HG02973 (cell line): ENCODE results near the gene TRIM54.
"Not testable (repeated sequence)": the region's sequence is repeated elsewhere in the genome, so short reads cannot be mapped to it uniquely, and the experiment has no call there.

ENCODE experiments used
- ATAC-seq: cut with Tn5 transposase; IDR thresholded peaks from one replicate; pipeline ENCODE4 v1.9.1; 2021; ENCODE audit warnings: moderate library complexity; ENCODE audit not compliant: unreplicated experiment

TRIM54 gene

GRCh38 chr2:27281442-27281841 lies 787 bp upstream of the TRIM54 start:
- no peak for ATAC-seq

GRCh38 chr2:27282892-27283291 lies 663 bp downstream of the TRIM54 start:
- no peak for ATAC-seq

DNA sequence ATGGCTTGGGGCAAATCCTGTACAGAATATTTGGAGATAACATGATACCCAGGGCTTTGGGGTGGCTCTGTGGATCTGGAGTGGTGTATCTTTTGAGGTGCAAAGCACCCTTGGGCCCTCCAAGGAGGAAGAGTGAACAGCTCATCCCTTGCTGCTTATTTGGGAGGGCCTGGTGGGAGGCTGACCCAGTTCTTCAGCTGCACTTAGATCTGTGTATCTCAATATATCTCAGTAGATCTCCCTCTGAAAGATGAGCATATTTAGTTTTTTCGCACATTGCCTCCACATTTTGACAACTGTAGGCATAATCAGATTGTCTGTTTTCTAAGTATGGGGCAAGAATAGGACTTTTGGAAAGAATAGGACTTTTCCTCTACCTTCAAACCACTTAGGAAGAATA lies 2.8 kb downstream of the TRIM54 start:
- no peak for ATAC-seq

- ATAC-seq, result no peak
These were observed 3.3 kb downstream of the TRIM54 start for GRCh38 chr2:27285481-27285880.

DNA sequence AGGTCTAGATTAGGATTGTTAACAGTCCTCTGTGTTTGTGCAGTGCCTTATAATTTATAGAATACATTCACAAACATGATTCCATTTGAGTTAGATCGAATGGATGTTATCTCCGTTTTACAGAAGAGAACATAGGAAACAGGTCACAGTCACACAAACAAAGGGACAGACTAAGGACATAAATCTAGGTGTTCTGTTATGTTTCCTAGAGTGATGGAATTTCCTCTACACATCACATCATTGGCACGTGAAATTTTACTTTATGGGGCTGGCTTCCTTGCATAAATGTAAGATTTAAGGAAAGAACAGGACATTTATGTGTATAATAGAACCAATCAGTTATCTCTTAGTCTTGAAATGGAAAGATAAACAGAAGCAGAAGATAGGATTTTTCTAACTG lies 6.4 kb downstream of the TRIM54 start:
- ATAC-seq, result no peak

DNA sequence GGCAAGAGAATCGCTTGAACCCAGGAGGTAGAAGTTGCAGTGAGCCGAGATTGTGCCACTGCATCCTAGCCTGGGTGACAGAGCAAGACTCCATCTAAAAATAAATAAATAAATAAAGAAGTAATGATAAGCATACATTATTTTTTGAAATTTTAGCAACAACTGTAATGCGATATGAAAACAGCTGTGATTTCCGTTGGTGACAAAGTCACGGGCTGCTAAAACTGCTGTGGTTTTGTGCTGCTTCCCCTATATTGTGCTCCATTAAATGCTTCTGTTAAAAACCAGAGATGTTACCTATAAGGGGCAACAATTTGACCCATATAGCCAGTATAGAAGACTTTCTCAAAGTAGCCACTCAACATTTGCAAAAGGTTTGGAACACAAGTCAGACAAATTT lies 8.3 kb downstream of the TRIM54 start:
- no peak for ATAC-seq

DNA sequence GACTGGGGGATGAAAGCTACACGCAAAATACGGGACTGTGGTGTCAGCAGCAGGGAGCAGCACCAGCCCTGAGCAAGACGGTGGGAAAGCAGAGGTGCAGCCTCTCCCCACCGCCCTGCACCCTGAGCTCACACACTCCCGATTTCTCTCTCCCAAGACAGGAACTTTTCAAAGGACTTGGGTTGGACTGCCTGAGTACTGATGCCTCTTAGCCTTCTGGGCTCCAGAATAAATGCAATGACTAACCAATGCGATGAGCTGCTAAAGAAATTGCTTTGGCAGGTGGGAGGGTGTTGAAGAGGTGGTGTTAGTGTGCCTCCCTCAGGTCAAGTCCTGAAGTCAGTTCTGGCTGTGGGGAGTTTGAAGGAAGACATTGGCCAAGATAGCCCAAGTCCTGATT lies 9.6 kb downstream of the TRIM54 start:
- no peak for ATAC-seq

DNA sequence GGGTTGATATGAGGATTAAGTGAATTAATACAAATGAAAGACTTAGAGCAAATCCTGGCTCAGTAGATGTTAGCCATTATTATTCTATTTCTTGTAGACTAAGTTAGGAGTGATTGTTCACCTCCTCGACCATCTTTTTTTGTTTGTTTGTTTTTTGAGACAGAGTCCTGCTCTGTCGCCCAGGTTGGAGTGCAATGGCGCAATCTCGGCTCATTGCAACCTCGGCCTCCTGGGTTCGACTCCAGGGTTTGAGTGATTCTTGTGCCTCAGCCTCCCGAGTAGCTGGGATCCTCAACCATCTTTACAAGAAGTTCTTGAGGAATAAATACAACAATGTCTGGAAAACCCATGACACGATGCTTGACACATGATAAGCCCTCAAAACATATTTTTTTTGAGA lies 12.7 kb downstream of the TRIM54 start:
- no peak for ATAC-seq

- no peak for ATAC-seq
These were observed 14.3 kb downstream of the TRIM54 start for GRCh38 chr2:27296481-27296880.

- ATAC-seq, result no peak
These were observed 15.0 kb downstream of the TRIM54 start for GRCh38 chr2:27297195-27297594.

GRCh38 chr2:27298391-27299080 lies 16.3 kb downstream of the TRIM54 start:
- ATAC-seq, result no peak

DNA sequence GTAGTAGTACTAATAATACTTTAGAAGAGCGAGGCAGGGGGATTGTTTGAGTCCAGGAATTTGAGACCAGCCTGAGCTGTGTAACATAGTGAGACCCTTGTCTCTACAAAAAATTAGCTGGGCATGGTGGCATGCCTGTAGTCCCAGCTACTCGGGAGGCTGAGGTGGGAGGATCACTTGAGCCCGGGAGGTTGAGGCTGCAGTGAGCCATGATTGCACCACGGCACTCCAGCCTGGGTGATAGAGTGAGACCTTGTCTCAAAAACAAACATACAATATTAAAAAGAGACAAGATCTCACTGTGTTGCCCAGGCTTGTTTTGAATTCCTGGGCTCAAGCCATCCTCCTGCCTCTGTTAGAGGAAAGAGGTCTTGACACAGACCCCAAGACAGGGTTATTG lies 18.4 kb downstream of the TRIM54 start:
- ATAC-seq, result not testable (repeated sequence)

DNA sequence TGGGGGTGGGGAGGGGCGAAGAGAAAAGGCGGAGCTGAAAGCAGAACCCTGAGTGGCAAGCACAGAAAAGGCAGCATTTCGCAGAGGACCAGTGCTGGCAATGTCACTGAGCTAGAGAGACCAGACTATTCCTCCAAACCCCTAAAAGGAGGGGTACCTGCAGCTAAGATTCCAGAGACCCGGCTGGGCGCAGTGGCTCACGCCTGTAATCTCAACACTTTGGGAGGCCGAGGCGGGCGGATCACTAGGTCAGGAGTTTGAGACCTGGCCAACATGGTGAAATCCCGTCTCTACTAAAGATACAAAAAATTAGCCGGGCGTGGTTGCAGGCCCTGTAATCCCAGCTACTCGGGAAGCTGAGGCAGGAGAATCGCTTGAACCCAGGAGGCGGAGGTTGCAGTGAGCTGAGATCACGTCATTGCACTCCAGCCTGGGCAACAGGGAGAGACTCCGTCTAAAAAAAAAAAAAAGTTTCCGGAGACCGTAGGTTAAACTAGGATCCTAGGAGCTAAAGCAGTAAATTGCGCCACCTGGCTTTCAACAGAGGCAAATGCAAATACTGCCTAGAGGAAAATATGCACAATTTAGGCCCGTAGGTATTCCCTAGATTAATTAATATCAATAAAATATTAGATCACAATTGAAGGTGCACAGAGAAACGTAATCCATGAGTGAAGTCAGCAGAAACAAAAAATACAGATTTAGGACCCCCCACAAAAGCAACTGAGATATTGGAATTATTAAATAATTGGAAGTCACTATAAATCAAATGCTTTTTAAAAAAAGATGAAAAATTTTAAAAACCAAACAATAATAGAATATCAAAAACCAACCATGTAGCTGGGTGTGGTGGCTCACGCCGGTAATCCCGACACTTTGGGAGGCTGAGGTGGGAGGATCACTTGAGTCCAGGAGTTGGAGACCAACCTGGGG lies 21.1 kb downstream of the TRIM54 start:
- no peak for ATAC-seq

GRCh38 chr2:27304488-27305240 lies 22.4 kb downstream of the TRIM54 start:
- no peak for ATAC-seq

DNA sequence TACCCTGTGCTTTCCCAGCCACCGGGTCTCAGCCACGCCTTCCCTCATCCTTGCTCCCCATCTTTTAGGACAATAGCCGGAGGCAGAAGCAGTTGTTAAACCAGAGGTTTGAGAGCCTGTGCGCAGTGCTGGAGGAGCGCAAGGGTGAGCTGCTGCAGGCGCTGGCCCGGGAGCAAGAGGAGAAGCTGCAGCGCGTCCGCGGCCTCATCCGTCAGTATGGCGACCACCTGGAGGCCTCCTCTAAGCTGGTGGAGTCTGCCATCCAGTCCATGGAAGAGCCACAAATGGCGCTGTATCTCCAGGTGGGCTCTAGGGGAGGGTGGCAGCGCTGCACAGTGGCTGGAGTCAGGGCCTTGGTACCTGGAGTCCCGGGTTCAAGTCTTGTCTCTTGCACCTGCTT lies 23.3 kb downstream of the TRIM54 start:
- ATAC-seq, result no peak

GRCh38 chr2:27306136-27306535 lies 23.9 kb downstream of the TRIM54 start:
- ATAC-seq, result no peak

DNA sequence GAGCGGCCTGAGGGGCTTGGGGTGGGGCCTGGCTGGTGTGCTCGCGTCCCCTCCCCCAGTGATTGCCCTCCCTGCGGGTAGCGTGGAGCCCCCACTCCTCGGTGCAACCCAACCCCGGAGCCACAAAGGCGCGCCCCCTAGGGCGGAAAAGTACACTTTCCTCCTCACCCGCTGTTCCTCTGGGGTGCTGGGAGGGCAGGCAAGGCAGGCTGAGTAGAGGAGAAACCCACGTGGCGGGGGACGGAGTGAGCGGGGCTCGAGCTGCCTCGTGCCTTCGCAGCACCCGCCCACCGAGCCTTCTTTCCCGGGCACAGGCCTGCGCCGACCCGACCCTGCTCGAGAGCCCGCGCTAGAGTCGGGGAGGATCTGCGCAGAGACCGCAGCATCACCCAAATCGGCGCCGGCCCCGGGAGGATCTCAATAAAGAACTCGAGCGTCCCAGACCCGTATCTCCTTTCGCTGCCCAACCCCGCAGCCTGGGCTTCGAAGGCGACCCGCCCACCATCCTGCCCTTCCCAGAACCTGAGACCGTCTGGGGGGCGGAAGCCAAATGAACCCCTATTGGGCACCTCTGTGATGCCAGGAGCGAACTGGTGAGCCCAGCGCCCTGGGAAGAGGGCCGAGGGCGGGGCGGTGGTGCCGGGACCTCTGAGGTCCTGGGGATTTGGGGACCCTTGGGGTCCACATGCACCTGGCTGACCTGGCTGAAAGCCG lies 24.5 kb downstream of the TRIM54 start:
- no peak for ATAC-seq

DNA sequence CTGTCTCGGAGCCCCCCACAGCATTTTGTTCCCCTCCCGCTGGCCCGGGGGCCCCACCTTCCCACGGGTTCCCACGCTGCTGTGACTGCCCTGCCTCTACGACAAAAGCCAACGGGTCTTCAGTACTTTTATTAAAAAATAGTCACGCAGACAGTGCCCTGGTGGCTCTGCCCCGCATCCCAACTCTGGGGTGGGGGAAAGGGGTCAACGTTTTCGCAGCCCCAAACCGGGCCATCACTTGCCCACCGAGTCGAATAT lies 25.0 kb downstream of the TRIM54 start:
- ATAC-seq, result no peak

DNA sequence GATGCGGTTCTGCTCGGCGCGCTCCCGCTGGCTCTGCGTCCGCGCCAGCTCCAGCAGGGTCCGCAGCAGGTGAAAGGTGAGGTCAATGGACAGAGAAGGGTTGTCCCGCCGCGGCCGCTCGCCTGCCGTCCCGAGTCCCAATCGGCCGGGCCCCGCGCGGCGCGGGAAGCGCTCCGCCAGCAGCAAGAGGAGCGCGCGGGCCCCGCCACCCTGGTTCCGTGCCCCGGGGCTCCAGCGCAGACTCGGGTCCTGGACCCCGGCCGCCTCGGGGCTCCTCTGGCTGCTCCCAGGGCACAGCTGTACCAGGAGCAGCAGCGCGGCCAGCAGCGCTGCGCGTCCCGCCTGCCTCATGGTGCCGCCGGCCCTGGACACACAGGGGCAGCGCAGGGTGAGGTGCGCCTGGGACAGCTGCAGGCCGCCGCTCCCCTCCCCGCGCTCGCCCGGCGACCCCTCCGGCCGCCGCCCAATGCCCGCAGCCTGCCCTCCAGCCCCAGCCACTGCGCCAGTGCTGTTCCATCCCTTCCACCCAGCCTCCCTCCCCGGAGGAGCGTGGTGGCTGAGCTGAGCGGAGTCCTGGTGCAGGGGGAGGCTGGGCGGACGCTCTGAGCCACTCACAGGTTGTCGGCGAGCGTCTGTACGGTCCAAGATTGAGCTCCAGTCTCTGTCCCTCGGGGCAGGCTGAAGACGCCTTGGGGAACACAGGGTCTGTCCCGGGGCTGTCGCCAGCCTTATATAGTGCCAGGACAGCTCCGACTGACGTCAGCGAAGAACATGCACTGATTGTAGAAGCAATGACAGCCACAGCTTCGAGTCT lies 25.5 kb downstream of the TRIM54 start:
- no peak for ATAC-seq

GRCh38 chr2:27308359-27308881 lies 26.2 kb downstream of the TRIM54 start, which contains the start of gene UCN:
Gene UCN, minus strand, starts transcription at chr2:27308445. Its CDS starts 550 bp downstream, at chr2:27307895.
- no peak for ATAC-seq
